ENCODE results near the gene GSTP1. TPM values are rescaled to one million over a fixed set of nuclear protein-coding genes. Genes with fewer than 3 reads are reported as not detected.

GSTP1 gene
- total and polyA plus RNA-seq, 2 donors (not counting 1 experiment from before 2014, with no cell fraction given) = 360 to 642 TPM

- Histone ChIP-seq H2AFZ (ENCODE audit: low read length) (no peak overlapping the region), H3K4me2 (ENCODE audit: extremely low read depth, insufficient read depth, low read length) (no peak overlapping the region), H3K9ac (ENCODE audit: insufficient read depth, low read length) (no peak overlapping the region), H3K27me3 (ENCODE audit: control insufficient read depth, insufficient read depth, low read length) (peaks cover 8% of the 10 kb centered on the region), H3K9me3 (ENCODE audit: control insufficient read depth, insufficient read depth, low read depth, low read length) (no peaks in the 10 kb centered on the region), H4K20me1 (ENCODE audit: control insufficient read depth, extremely low read depth, insufficient read depth, low read length) (no peaks in the 10 kb centered on the region), H3K27ac (ENCODE audit: insufficient read depth, low read length) (no peak overlapping the region), H3K4me3 (replicated peaks in 1 of 4; ENCODE audit: control extremely low read depth in 1 of 4, insufficient read depth in 1 of 4, low read depth in 3 of 4, low read length in 4 of 4) (no peak overlapping the region), H3K4me1 (ENCODE audit: control insufficient read depth, extremely low read depth, insufficient read depth, low read length) (peaks cover 4% of the 10 kb centered on the region), H3K36me3 (ENCODE audit: control insufficient read depth, insufficient read depth, low read length) (peaks cover 12% of the 10 kb centered on the region), H3K79me2 (ENCODE audit: control insufficient read depth, insufficient read depth, low read length) (peaks cover 7% of the 10 kb centered on the region)
- no peak for TF ChIP-seq EZH2 (IDR thresholded peaks at IDR 0.05; ENCODE audit: low read length, missing control alignments)
- TF ChIP-seq CTCF (conservative IDR thresholded peaks at IDR 0.05 in 1 of 2, IDR thresholded peaks at IDR 0.05 in 1 of 2; ENCODE audit: low read depth in 1 of 2, low read length in 2 of 2) = no peak
- DNase-seq (ENCODE audit: low read depth in 2 of 2) = no peak
These were observed 28.3 kb downstream of the GSTP1 start for GRCh38 chr11:67611704-67612587.

- TF ChIP-seq EZH2 (IDR thresholded peaks at IDR 0.05; ENCODE audit: low read length, missing control alignments) (no peak), CTCF (conservative IDR thresholded peaks at IDR 0.05 in 1 of 2, IDR thresholded peaks at IDR 0.05 in 1 of 2; ENCODE audit: low read depth in 1 of 2, low read length in 2 of 2) (no peak)
- DNase-seq (ENCODE audit: low read depth in 2 of 2) = no peak
- Histone ChIP-seq H3K27me3 (ENCODE audit: control insufficient read depth, insufficient read depth, low read length) (peaks cover 15% of the 10 kb centered on the region), H3K9ac (ENCODE audit: insufficient read depth, low read length) (no peak overlapping the region), H3K4me2 (ENCODE audit: extremely low read depth, insufficient read depth, low read length) (no peak overlapping the region), H3K9me3 (ENCODE audit: control insufficient read depth, insufficient read depth, low read depth, low read length) (no peaks in the 10 kb centered on the region), H3K79me2 (ENCODE audit: control insufficient read depth, insufficient read depth, low read length) (no peaks in the 10 kb centered on the region), H3K4me1 (ENCODE audit: control insufficient read depth, extremely low read depth, insufficient read depth, low read length) (no peaks in the 10 kb centered on the region), H4K20me1 (ENCODE audit: control insufficient read depth, extremely low read depth, insufficient read depth, low read length) (no peaks in the 10 kb centered on the region), H3K27ac (ENCODE audit: insufficient read depth, low read length) (no peak overlapping the region), H3K36me3 (ENCODE audit: control insufficient read depth, insufficient read depth, low read length) (peaks cover 12% of the 10 kb centered on the region), H3K4me3 (replicated peaks in 1 of 4; ENCODE audit: control extremely low read depth in 1 of 4, insufficient read depth in 1 of 4, low read depth in 3 of 4, low read length in 4 of 4) (no peak overlapping the region), H2AFZ (ENCODE audit: low read length) (no peak overlapping the region)
These were observed 29.1 kb downstream of the GSTP1 start for GRCh38 chr11:67612751-67613150.

- Histone ChIP-seq H3K36me3 (ENCODE audit: control insufficient read depth, insufficient read depth, low read length) (peaks cover 11% of the 10 kb centered on the region), H3K27ac (ENCODE audit: insufficient read depth, low read length) (no peak overlapping the region), H4K20me1 (ENCODE audit: control insufficient read depth, extremely low read depth, insufficient read depth, low read length) (no peaks in the 10 kb centered on the region), H3K4me2 (ENCODE audit: extremely low read depth, insufficient read depth, low read length) (no peak overlapping the region), H3K27me3 (ENCODE audit: control insufficient read depth, insufficient read depth, low read length) (peaks cover 15% of the 10 kb centered on the region), H3K4me3 (replicated peaks in 1 of 4; ENCODE audit: control extremely low read depth in 1 of 4, insufficient read depth in 1 of 4, low read depth in 3 of 4, low read length in 4 of 4) (no peak overlapping the region), H3K4me1 (ENCODE audit: control insufficient read depth, extremely low read depth, insufficient read depth, low read length) (no peaks in the 10 kb centered on the region), H3K9ac (ENCODE audit: insufficient read depth, low read length) (no peak overlapping the region), H2AFZ (ENCODE audit: low read length) (no peak overlapping the region), H3K9me3 (ENCODE audit: control insufficient read depth, insufficient read depth, low read depth, low read length) (no peaks in the 10 kb centered on the region), H3K79me2 (ENCODE audit: control insufficient read depth, insufficient read depth, low read length) (no peaks in the 10 kb centered on the region)
- no peak for DNase-seq (ENCODE audit: low read depth in 2 of 2)
- TF ChIP-seq CTCF (conservative IDR thresholded peaks at IDR 0.05 in 1 of 2, IDR thresholded peaks at IDR 0.05 in 1 of 2; ENCODE audit: low read depth in 1 of 2, low read length in 2 of 2) = no peak
- no peak for TF ChIP-seq EZH2 (IDR thresholded peaks at IDR 0.05; ENCODE audit: low read length, missing control alignments)
These were observed 29.8 kb downstream of the GSTP1 start for GRCh38 chr11:67613313-67613959.
